Measurements from ENCODE around the gene SCYGR2. TPM values are rescaled to one million over a fixed set of nuclear protein-coding genes. Genes with fewer than 3 reads are reported as not detected.
A peak's percentile ranks its signal among the peaks of the same experiment; 100 is the strongest.
"Not testable (repeated sequence)": the region's sequence is repeated elsewhere in the genome, so short reads cannot be mapped to it uniquely, and the experiment has no call there.

Gene SCYGR2, protein sequence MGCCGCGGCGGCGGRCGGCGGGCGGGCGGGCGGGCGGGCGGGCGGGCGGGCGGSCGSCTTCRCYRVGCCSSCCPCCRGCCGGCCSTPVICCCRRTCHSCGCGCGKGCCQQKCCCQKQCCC
- not detected for polyA plus RNA-seq (ENCODE audit: insufficient read length)

DNA sequence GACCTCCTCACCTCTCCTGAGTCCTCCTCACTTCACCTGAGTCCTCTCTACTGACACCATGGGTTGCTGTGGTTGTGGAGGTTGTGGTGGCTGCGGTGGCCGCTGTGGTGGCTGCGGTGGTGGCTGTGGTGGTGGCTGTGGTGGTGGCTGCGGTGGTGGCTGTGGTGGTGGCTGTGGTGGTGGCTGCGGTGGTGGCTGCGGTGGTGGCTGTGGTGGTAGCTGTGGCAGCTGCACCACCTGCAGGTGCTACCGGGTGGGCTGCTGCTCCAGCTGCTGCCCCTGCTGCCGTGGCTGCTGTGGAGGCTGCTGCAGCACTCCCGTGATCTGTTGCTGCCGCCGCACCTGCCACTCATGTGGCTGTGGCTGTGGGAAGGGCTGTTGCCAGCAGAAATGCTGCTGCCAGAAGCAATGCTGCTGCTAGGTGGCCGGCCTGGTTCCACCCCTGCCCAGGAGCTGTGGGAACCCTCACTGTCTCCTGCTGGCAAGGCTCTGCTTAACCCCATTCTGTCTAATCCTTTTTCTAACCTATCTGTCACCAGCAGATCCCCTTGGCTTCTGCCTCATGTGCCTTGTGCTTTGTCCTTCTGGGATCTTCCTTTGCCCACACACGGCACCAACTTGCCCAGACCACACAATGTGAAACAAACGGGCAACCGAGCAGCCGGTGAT is at the start of gene SCYGR2:
TSS of gene SCYGR2 (plus strand) at position 59 of the 669 bp plus-strand sequence. CDS start at position 59, 0 bp downstream.
- DNase-seq (ENCODE audit: low read depth), result not testable (repeated sequence)

DNA sequence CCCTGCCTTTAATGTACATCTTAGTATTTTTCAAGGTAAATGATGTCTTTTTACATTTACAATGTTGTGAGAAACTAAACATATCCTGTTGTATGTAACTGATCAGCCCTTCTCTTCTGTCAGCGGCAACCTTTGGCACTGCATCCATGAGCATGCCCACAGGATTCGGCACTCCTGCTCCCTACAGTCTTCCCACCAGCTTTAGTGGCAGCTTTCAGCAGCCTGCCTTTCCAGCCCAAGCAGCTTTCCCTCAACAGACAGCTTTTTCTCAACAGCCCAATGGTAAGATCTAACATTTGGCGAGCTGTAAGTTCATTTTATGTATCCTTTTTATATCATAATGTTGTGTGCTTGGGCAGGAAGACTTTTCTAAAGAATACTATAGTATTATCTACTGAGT is 46.9 kb upstream of the SCYGR2 start:
- no peak for DNase-seq (ENCODE audit: low read depth)

DNA sequence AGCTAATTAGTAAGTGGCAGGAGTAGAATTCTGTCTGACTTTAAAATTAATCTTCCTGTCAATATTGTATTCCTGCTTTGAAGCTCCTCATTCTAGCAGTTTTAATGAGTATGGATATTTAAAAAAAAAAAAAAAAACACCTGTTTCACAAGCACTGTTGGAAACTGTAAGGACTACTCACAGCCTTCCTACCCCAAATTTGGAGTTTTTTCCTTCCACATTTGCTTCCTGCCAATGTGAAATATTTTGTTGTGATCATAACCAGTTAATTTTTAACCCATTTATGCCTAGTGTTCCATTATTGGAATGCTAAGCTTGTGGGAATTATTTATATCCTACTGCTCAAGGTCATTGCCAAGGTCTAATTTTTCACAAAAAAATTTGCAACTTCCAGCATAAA is 36.1 kb upstream of the SCYGR2 start:
- no peak for DNase-seq (ENCODE audit: low read depth)

DNA sequence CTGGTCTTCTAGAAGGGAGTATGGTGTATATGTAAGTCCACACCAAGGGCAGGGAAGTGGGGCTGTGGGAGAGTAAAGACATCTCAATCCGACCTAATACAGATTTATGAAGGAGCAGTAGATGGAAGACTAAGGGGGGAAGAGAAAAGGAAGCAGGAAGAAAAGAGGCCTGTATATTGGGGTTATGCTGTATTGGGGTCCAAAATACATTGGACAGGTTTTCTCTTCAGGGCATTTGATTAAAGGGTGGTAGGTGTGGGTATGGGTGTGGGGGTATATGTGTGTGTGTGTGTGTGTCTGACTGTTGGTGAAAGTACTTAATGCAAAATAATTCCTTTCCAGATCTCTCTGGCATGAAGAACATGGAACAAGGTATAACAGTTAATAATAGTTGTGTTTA is 33.6 kb upstream of the SCYGR2 start:
- no peak for DNase-seq (ENCODE audit: low read depth)

DNA sequence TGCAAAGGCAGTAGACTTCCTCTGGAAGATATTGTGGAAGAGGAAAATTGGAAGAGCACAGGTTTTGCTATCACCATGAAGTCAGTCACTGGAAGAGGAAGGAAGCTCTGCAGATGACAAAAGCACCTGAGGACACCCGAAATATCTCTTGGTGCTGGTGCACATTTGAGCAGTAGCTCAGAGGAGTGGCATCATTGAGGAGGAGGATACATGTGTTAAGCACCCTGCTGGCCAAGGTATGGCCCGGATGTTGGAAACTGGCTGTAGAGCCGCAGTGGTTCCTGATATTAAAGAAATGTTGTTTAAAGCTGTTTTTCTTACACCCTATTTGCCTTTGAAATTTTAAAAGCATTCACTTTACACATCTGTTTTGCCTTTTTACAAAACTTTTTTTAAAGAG is 32.7 kb upstream of the SCYGR2 start:
- no peak for DNase-seq (ENCODE audit: low read depth)

DNA sequence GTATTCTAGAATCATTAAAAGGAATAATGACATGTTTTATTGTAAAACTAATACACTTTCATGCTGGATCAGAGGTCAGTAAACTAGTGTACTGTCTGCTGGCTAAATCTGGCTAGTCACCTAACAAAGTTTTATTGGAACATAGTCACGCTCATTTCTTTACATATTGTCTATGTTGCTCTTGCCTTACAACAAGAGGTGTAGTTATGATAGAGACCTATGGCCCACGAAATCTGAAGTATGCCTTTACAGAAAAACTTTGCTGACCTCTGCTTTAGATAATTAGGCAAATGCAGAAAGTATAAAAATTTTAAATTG is 29.9 kb upstream of the SCYGR2 start:
- DNase-seq (ENCODE audit: low read depth), result no peak

DNA sequence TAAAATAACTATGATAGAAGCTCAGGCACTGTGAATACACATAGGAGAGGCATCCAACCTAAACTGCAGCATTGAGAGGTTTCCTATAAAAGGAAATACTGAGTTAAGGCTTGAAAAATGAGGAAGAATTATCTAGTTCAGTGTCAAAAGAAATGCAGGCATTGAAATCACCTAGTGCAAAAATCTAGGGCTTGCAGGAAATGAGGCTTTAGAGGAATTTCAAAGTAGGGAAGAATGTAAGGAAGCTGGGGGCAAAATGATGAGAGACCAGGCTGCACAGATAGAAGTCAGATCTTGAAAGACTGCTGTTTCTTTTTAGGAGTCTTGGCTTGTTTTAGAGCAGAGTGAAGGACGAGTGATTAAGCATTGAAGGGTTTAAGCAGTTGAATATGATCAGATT is 28.1 kb upstream of the SCYGR2 start:
- no peak for DNase-seq (ENCODE audit: low read depth)

DNA sequence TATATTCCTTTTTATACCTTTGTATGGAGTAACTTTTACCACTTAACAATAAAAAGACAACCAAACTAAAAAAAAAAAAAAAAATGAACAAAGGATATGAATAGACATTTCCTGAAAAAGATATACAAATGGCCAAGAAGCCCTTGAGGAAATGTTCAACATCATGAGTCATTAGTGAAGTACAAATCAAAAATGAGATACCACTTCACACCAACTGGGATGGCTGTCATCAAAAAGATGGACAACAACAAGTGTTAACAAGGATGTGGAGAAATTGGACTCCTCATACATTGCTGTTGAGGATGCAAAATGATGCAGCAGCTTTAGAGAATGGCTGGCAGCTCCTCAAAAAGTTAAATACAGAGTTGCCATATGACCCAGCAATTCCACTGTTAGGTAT is 22.6 kb upstream of the SCYGR2 start:
- no peak for DNase-seq (ENCODE audit: low read depth)

DNA sequence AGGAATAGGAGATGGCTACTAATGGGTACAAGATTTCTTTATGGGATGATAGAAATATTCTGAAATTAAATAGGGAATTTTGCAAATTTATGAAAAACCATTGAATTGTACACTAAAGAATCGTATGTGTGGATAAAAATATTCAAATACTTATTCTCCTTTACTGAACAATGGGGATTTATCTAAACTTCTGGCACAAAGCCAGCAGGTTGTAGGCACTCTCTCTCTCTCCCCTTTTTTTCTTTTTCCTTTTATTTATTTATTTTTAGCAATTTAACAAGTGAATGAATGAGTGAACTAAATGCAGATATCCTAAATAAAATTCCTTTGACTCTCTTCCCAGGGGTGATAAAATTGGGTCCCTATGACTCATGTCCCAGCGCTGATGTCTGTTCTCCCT is 21.9 kb upstream of the SCYGR2 start:
- no peak for DNase-seq (ENCODE audit: low read depth)

DNA sequence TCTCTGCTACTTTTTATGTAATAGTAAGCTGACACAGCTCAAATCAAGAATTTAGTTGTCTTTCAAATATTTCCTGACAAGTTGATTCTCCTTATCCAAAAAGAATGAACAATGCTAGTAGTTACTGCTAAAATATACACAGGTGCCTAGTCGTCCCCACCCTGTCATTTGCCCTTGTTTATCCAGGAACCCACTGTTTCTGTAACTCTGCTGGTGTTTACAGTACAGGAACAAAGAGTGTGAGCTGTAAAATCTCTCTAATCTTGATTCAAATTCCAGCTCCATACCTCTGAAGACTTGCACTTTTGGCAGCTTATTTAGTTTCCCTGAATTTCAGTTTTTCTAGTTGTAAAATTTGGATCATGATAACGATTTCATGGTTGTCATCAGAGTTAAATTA is 21.1 kb upstream of the SCYGR2 start:
- no peak for DNase-seq (ENCODE audit: low read depth)

DNA sequence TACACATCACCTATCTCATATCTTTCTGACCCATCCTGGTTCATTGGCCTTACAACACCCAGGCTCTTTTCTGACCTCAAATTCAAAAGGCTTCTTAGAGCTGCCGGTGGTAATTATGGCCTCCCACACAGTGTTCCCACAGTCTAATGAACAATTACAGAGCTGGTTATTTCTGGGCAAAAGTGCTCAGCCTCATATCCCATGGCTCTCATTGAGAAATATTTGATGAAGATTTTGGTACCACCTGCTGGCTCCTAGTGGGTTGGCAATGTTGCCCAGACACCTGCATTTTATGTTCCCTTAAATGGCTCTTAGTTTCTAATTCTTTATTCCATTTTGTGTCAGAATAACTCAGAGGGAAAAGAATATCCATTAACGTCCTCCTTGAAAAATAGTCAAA is 20.1 kb upstream of the SCYGR2 start:
- no peak for DNase-seq (ENCODE audit: low read depth)

DNA sequence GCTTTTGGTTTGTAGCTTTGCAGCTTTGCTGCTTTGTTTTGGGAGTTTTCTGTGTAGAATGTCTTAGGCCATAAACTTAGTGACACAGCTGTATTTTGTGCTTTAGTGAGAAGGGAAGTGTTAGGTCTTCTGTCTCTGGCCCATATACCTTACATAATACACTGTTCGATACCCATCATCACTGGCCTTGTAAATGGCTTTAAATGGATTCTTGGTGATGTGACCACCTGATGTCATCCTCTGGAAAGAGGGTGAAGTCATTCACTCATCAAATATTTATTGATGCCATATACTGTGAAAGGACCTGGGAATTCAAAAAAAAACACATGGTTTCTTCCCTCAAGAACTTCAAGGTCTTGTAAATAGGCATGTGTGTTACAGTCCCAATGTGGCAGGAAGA is 18.9 kb upstream of the SCYGR2 start:
- no peak for DNase-seq (ENCODE audit: low read depth)

DNA sequence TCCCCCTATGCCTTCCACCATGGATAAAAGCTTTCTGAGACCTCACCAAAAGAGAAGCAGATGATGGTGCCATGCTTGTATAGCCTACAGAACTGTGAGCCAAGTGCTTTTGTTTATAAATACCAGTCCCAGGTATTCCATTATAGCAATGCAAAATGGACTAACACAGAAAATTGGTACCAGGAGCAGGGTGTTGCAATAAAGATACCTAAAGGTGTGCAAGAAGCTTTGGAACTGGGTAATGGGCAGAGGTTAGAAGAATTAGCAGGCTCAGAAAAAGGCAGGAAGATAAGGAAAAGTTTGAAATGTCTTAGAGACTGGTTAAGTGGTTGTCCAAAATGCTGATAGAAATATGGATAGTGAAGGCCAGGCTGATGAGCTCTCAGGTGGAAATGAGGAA is 16.3 kb upstream of the SCYGR2 start:
- DNase-seq (ENCODE audit: low read depth), result no peak

DNA sequence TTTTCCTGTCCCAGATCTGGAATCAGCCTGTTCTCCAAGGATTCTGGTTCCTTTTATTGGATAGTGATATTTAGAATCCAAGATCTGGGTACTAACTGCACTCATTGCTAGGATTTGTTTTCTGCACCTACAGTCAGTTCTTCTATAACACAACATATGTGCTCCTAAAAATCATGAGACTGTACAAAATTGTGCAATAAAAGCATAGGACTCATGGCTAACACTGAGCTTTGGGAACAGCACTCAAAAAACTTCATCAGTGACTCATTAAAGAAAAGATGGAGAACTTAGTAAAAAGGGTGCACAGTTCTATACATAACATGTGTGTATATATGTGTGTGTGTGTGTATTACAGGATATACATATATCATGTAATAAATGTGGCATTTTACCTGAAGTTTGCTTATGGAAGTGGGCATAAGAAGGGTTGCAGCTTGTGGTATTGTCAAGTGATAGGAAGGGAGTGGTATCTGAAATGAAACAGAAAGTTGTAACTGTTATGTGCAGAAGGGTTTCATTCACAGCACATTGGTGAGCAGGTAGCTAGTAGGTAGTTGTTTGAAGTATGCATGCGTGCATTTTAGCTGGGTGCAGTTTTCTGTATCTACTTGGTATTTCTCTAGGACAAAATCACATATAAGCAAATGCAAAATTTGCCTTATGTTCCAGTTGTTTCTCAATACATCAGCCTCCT is 5.9 kb upstream of the SCYGR2 start:
- DNase-seq (ENCODE audit: low read depth), result no peak

DNA sequence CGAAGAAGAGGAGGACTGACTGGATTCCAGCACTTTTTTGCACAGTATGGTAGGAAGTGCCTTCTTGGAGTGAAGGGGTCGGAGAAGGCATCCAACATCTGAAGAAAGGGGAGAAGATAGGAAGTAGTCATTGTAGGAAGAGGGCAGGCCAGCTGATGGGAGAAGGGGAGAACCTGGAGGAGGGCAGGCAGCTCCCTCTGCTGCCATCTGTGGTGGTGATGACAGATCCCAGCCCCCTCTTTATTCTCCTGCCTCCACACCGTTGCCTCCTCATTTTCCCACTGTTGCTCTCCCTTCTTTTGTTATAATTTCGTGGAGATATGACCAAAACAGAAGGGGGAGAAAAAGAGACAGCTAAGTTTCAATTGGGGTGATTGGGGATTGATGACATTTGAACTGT is 2.9 kb upstream of the SCYGR2 start:
- DNase-seq (ENCODE audit: low read depth), result no peak

DNA sequence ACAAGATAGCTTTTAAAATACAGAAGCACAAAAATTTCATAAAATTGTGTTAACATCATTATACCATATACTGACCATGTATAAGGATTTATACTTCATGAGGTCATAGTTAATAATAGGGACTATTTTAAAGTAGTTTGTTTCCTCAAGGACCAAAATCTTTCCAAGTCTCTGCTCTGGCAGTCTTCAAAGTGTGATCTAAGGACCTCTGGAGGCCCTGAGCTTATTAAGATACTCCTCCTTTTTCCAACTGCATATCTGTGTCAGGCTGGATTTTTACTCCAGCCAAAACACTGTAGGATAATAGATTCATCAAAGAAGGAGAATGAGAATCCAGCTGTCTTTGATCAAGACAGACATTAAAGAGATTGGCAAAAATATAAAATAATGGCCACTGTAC is 1.7 kb upstream of the SCYGR2 start:
- DNase-seq (ENCODE audit: low read depth), result peak; percentile 24

DNA sequence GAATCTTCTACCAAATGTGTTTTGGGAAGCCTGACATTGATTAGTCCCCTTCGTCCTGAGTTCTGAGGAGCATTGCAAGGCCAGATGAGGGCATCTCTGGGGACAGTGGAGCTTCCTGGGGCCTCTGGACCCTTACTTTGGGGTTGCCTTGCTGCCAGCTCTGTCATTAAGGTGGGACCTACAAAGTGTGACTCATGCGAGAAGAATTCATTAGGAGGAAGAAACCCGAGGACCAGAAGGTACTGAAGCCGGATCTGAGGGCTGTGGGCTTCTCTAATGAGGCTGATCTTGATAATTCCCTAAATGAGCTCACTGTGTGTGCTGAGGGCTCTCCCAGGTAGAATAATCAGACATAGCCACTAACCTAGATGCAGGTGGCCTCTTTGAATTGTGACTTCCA is 695 bp upstream of the SCYGR2 start:
- no peak for DNase-seq (ENCODE audit: low read depth)

DNA sequence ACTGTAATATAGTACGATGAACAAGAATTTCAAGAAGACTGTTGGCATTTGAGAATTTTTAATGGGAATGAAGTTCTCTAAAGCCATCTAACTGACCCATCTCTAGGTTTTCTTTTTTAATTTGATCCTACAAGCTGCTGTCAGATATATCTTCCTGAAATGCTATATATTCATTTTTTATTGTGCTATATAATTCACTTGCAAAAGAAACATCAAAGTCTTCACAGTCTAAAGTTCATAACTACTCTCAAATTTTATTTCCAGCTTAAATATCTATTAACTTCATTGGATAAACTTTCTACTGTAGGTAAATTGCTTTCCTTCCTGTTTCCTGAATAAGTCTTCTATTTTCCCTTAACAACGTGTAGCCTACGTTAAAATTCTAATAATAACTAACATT is 3.7 kb downstream of the SCYGR2 start:
- DNase-seq (ENCODE audit: low read depth), result no peak

DNA sequence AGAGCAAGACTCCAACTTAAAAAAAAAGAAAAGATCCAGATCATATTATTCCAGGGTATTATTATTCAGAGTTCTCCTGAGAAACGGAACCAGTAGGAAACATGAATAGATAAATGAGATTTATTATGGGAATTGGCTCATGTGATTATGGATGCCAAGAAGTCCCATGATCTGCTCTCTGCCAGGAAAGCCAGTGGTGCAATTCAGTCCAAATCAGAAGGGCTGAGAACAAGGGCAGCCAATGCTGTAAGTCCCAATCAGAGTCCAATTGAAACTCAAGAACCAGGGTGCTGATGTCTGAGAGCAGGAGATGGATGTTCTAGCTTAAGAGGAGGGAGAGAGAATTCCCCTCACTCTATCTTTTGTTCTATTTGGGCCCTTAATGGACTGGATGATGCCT is 7.8 kb downstream of the SCYGR2 start:
- DNase-seq (ENCODE audit: low read depth), result no peak

DNA sequence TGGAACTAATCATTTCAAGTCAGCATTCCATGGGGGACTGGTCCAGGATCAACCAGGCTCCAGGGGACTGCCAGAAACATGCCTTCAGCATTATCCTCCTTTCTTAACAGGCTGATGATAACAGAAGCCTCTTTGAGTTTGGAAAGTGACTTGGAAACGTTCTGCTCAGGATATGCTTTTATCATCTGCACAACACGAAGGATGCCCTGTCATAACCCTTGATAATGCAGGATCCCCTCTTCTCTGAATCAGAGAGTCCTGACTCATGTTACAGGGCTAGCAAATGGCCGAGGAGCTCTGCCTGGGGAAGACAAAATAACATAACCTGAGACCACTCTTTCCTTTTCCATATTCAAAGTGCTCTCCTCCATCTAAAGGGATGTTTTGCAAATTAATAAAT is 9.2 kb downstream of the SCYGR2 start:
- DNase-seq (ENCODE audit: low read depth), result no peak

DNA sequence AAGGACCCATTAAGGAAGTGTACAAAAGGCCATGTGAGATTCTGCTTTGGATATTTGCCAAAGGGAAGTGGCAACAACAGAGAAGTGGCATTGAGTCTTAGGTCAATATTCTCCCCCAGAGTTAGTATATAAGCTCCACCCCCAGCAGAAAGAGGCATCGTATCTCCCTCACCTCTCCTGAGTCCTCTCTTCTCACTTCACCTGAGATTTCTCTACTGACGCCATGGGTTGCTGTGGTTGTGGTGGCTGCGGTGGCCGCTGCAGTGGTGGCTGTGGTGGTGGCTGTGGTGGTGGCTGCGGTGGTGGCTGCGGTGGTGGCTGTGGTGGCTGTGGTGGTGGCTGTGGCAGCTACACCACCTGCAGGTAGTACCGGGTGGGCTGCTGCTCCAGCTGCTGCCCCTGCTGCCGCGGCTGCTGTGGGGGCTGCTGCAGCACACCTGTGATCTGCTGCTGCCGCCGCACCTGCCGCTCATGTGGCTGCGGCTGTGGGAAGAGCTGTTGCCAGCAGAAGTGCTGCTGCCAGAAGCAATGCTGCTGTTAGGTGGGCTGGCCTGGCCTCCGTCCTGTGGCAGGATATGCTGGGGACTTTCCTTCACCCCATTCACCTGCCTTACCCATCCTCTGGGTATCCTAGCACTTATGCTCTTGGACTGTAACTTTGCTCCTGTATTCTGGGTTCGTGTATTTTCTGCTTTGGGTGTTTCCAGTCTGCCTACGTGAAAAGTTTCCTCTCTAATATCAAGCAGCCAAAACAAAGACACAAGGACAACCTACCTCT is 10.1 kb downstream of the SCYGR2 start:
- peak; percentile 20 for DNase-seq (ENCODE audit: low read depth)

DNA sequence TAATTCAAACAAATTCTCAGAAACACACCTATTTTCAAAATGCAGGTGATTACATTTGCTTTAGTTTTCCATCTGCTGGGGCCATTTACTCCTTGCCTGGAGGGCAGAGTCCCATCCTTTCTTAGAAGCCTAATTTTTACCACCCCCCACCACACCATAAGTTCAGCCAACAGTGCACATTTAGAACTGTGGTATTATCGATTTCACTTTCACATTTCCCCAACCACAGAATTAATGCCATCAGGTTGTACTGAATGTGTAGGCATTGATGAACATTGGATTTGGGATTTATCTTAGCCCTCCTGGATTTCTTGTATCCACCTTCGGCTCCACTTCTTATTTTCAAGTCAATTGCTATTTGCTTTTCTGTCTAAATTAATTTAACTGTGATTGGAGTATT is 11.4 kb downstream of the SCYGR2 start:
- DNase-seq (ENCODE audit: low read depth), result no peak

Data from forelimb muscle (tissue), 1 donor.